SU-DHL-6 (cell line): ENCODE data around the gene MPV17L2.

Source experiments
- CTCF ChIP-seq: fragments of 200-600 bp; sonication (generic); IDR thresholded peaks from one replicate; pipeline ENCODE4 v1.5.1; 2017; ENCODE audit warnings: antibody characterized with exemption, mild to moderate bottlenecking, low read length, moderate library complexity; ENCODE audit not compliant: insufficient read depth, poor library complexity, severe bottlenecking
- EZH2phosphoT487 ChIP-seq: fragments of 200-600 bp; sonication (generic), shearing (Covaris generic); conservative IDR thresholded peaks from 2 replicates; pipeline ENCODE4 v1.6.1; 2018; ENCODE audit warnings: mild to moderate bottlenecking, antibody characterized with exemption, low read length, moderate library complexity, mixed read lengths

DNA sequence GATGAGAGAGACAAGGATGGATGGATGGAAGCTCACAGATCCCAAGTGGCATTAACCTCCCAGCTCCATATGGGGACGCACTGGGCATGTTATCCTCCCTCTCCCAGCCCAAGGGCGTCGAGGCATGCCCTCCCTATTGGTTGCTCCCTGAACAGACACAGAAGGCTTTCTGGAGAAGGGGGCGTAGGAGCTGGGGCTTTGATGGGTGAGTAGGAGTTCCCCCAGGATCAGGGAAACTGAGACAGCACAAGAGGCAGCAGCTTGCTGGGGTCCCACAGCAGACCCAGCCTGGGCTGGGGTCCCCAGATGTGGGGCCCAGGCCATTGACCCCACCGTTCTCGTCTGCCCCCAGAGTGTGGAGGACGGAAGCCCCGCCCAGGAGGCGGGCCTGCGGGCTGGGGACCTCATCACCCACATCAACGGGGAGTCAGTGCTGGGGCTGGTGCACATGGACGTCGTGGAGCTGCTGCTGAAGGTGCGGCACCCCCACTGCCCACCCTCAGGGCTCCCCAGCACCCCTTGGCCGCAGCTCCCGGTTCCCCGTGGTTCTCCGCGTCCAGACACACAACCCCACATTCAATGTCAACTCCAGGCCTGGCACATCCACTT lies 47.5 kb upstream of the MPV17L2 start:
- TF ChIP-seq CTCF (no peak), EZH2phosphoT487 (no peak)
